Activated B cell treated with CpG ODN at 0.5 μM for 24 hours (primary cell): ENCODE measurements around the gene RASL11B. TPM values are rescaled to one million over a fixed set of nuclear protein-coding genes. Genes with fewer than 3 reads are reported as not detected.

ENCODE experiments used
- ATAC-seq: fragments of 200-7000 bp; cut with Tn5 transposase; one replicate; pipeline ENCODE4 v1.10.0; 2021; ENCODE audit warnings: low read depth, mild to moderate bottlenecking, moderate library complexity
- CTCF ChIA-PET: fragments of 350-600 bp; sonication (Branson Sonifier 250); formaldehyde crosslinking; loops from one replicate; lab custom pipeline; 2021; ENCODE audit warnings: antibody characterized with exemption; lab: Charles Lee
- POLR2A ChIA-PET: fragments of 350-600 bp; sonication (Branson Sonifier 250); formaldehyde crosslinking; loops from one replicate; lab custom pipeline; 2021; ENCODE audit warnings: antibody characterized with exemption; lab: Charles Lee
- DNase-seq: peaks from one replicate; pipeline ENCODE4 v3.0.0; 2022
- H3K27ac Mint-ChIP-seq: one replicate; pipeline ENCODE4 v1.8.0; 2020; ENCODE audit warnings: mixed read lengths
- H3K27me3 Mint-ChIP-seq: one replicate; pipeline ENCODE4 v1.8.0; 2021; ENCODE audit warnings: mixed read lengths
- H3K36me3 Mint-ChIP-seq: one replicate; pipeline ENCODE4 v1.8.0; 2021; ENCODE audit warnings: low read depth, mixed read lengths
- H3K4me1 Mint-ChIP-seq: one replicate; pipeline ENCODE4 v1.8.0; 2021; ENCODE audit warnings: mixed read lengths
- H3K4me3 Mint-ChIP-seq: one replicate; pipeline ENCODE4 v1.8.0; 2020; ENCODE audit warnings: mild to moderate bottlenecking, mixed read lengths
- H3K9me3 Mint-ChIP-seq: one replicate; pipeline ENCODE4 v1.8.0; 2020; ENCODE audit warnings: mixed read lengths
- CTCF ChIP-seq: fragments of 200-600 bp; IDR thresholded peaks from one replicate; pipeline ENCODE4 v1.8.0; 2022; ENCODE audit warnings: antibody characterized with exemption, mild to moderate bottlenecking
- intact Hi-C: fragments of 100-400 bp; cut with micrococcal nuclease; formaldehyde crosslinking; loops from one replicate; pipeline ENCODE4 v1.15.1; 2024
- total RNA-seq: library from RNA; stranded (reverse); gene quantifications from 2 replicates; pipeline ENCODE4 v1.2.3, GENCODE V29; 2022

RASL11B gene
- total RNA-seq, 1 donor from 2014 or later: not detected

GRCh38 chr4:52884994-52885393 lies 22.9 kb downstream of the RASL11B start:
- Mint-ChIP-seq H3K27me3 (no peaks in the 10 kb centered on the region), H3K4me1 (no peaks in the 10 kb centered on the region), H3K9me3 (no peaks in the 10 kb centered on the region), H3K4me3 (no peak overlapping the region), H3K27ac (no peak overlapping the region), H3K36me3 (peaks cover 44% of the 10 kb centered on the region)
- CTCF ChIA-PET: no interaction called here
- ATAC-seq: no peak
- TF ChIP-seq CTCF: no peak
- intact Hi-C loops: no loop called here
- POLR2A ChIA-PET: no interaction called here
- no peak for DNase-seq

GRCh38 chr4:52889354-52889753 lies 27.2 kb downstream of the RASL11B start:
- DNase-seq (no peak), ATAC-seq (no peak)
- Mint-ChIP-seq H3K9me3 (no peaks in the 10 kb centered on the region), H3K36me3 (peaks cover 31% of the 10 kb centered on the region), H3K27me3 (no peaks in the 10 kb centered on the region), H3K27ac (no peak overlapping the region), H3K4me1 (no peaks in the 10 kb centered on the region), H3K4me3 (no peak overlapping the region)
- no peak for TF ChIP-seq CTCF
- intact Hi-C loops: no loop called here
- ChIA-PET CTCF (no interaction called here), POLR2A (no interaction called here)

- H3K9me3 Mint-ChIP-seq: no peaks in the 10 kb centered on the region
- no peak overlapping the region for H3K27ac Mint-ChIP-seq
- TF ChIP-seq CTCF: no peak
- no peak overlapping the region for H3K4me3 Mint-ChIP-seq
- H3K27me3 Mint-ChIP-seq: no peaks in the 10 kb centered on the region
- ChIA-PET POLR2A (no interaction called here), CTCF (no interaction called here)
- peaks cover 27% of the 10 kb centered on the region for H3K36me3 Mint-ChIP-seq
- ATAC-seq (no peak), DNase-seq (no peak)
- intact Hi-C loops: no loop called here
- no peaks in the 10 kb centered on the region for H3K4me1 Mint-ChIP-seq
These were observed 27.8 kb downstream of the RASL11B start for GRCh38 chr4:52889778-52890520.

- Mint-ChIP-seq H3K27me3 (no peaks in the 10 kb centered on the region), H3K27ac (no peak overlapping the region), H3K36me3 (peaks cover 25% of the 10 kb centered on the region), H3K4me3 (no peak overlapping the region), H3K9me3 (no peaks in the 10 kb centered on the region), H3K4me1 (no peaks in the 10 kb centered on the region)
- intact Hi-C loops: no loop called here
- ATAC-seq (no peak), DNase-seq (no peak)
- POLR2A ChIA-PET: no interaction called here
- no peak for TF ChIP-seq CTCF
- CTCF ChIA-PET: no interaction called here
These were observed 28.3 kb downstream of the RASL11B start for GRCh38 chr4:52890521-52890791.

- POLR2A ChIA-PET: no interaction called here
- CTCF ChIA-PET: no interaction called here
- intact Hi-C loops: no loop called here
These were observed 29.6 kb downstream of the RASL11B start for GRCh38 chr4:52891743-52892142.

More at GRCh38 chr4:52891743-52892142, 29.6 kb downstream of the RASL11B start:
- peaks cover 2% of the 10 kb centered on the region for H3K9me3 Mint-ChIP-seq
- no peaks in the 10 kb centered on the region for H3K4me1 Mint-ChIP-seq
- H3K4me3 Mint-ChIP-seq: no peak overlapping the region
- ATAC-seq (no peak), DNase-seq (no peak)
- H3K27ac Mint-ChIP-seq: no peak overlapping the region
- no peaks in the 10 kb centered on the region for H3K27me3 Mint-ChIP-seq
- TF ChIP-seq CTCF: no peak
- peaks cover 15% of the 10 kb centered on the region for H3K36me3 Mint-ChIP-seq
